ENCODE data around the gene CLCNKB.

DNA sequence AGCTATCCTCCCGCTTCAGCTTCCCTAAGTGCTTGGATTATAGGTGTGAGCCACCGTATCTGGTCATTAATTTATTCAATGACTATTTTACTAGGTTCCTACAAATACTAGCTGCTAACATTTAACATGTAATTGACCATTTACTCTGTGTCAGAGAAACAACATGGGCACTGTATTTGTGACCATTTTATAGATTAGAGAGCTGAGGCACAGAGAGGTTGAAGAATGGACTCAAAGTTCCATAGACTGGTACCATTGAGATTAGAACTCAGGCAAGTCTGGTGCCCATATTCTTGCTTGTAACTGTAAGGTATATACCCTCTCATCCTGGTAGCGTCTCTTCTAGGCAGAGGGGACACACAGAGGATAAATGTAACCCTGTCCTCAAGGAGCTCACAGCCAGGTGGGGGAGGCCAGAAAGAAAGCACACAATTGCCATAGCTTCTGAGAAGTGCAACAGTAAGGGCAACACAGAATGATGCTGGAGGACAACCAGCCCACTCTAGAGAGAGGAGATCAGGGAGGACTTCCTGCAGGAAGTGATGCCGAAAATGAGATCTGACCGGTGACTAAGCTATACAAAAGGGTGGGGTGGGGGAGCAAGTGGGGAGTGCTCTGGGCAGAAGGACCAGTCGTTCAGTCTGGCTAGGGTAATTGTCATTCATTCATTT lies 35.8 kb upstream of the CLCNKB start:
- TF ChIP-seq POLR2AphosphoS5 (IDR thresholded peaks at IDR 0.05; ENCODE audit: low read depth, low read length) (no peak), POLR2A (IDR thresholded peaks at IDR 0.05; ENCODE audit: low read depth, low read length) (no peak), TAF1 (IDR thresholded peaks at IDR 0.05; ENCODE audit: borderline replicate concordance, low read depth, low read length) (no peak)

Data from GM12892 (cell line).